NK-92 (cell line): ENCODE data around the gene TKT.

ENCODE experiments used
- DNase-seq: peaks from one replicate; lab custom pipeline; 2025; ENCODE audit not compliant: unreplicated experiment; lab: John Stamatoyannopoulos, UW

TKT gene

GRCh38 chr3:53182764-53183355, 73.0 kb downstream of the TKT start:
- DNase-seq: no peak

DNA sequence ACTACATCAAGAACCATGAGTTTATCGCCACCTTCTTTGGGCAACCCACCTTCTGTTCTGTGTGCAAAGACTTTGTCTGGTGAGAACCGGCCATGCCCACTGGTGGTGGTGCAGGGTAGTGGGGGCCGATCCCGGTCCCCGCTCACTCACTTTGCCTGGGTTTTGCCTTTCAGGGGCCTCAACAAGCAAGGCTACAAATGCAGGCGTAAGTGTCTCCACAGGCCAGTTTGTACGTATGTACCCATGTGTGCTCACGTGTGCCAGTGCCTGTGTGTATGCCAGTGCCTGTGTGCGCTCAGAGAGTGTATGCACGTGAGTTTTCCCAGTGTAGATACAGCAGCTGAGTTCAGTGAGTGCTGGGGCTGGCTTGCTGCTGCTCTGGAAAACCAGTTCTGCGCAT, 74.3 kb downstream of the TKT start:
- no peak for DNase-seq

GRCh38 chr3:53181024-53181371, 74.8 kb downstream of the TKT start:
- DNase-seq: no peak

GRCh38 chr3:53180305-53181023, 75.4 kb downstream of the TKT start:
- DNase-seq: no peak

DNA sequence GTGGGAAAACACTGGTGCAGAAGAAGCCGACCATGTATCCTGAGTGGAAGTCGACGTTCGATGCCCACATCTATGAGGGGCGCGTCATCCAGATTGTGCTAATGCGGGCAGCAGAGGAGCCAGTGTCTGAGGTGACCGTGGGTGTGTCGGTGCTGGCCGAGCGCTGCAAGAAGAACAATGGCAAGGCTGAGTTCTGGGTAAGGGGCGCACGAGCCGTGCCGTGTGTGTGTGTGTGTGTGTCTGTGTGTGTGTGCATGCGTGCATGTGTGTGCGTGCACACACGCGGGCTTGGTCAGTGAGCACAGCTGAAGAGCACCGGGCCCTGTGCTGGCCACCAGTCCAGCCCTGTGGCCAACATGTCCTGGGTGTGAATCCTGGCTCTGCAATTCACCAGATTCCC, 76.2 kb downstream of the TKT start:
- no peak for DNase-seq

DNA sequence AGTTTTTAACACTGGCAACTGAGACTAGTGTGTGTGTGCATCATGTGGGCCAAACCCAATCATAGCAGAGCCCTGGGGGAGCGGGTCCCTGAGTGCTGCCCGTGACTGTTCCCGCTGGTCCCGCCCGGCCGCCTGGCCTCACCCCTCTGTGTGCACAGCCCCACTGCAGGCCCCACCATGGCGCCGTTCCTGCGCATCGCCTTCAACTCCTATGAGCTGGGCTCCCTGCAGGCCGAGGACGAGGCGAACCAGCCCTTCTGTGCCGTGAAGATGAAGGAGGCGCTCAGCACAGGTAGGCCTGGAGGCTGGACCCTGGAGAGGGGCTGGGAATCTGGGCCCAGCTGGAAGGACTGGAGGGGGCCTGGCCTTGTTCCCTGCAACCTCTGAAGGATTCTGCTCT, 77.6 kb downstream of the TKT start:
- no peak for DNase-seq

- DNase-seq: no peak
Observed at GRCh38 chr3:53175613-53176540, 79.9 kb downstream of the TKT start.
